SH-SY5Y (cell line): ENCODE measurements around the gene MPST.

ENCODE experiments used
- GATA2 ChIP-seq: IDR thresholded peaks from 2 replicates; pipeline ENCODE4 v1.6.1; 2011; ENCODE audit warnings: mild to moderate bottlenecking, low read depth, low read length
- GATA3 ChIP-seq: IDR thresholded peaks from 2 replicates; pipeline ENCODE4 v1.6.1; 2011; ENCODE audit warnings: low read depth, mild to moderate bottlenecking, low read length, moderate library complexity

DNA sequence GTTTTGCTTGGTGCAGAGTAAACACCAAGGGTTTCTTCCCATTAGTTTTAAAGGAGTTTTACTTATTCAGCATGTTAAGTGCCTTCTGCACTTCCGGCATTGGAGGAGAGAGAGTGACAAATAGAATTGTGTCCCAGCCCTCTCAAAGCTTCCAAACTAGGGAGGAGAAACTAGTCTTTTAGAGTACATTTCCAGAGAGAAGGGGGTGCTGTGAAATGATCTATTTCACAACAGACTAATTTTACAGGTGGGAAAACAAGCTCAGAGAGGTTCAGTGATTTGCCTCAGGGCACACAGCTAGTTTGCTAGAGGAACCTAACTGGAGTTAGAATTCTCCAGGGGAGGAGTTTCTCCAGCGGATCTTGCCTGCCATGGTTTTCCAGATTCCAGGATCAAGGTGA, 12.6 kb downstream of the MPST start:
- TF ChIP-seq GATA2 (no peak), GATA3 (no peak)
